Body of pancreas (tissue), 4 donors: ENCODE measurements around the gene PPP6R2.

Experiments
- POLR2A ChIP-seq, 3 donors: fragments of 450-650 bp; IDR thresholded peaks; one replicate each; pipeline ENCODE4 v1.6.1; 2016; ENCODE audit warnings: antibody characterized with exemption in 3 of 3, mild to moderate bottlenecking in 2 of 3
- TF ChIP-seq, protein P1 (sequence below), 7 experiments: fragments of 450-650 bp in 4 of 7; fragments of 200-600 bp in 3 of 7; sonication (generic) in 3 of 7; IDR thresholded peaks; one replicate each; pipeline ENCODE4 v1.5.1; 2016 to 2019; ENCODE audit warnings: antibody characterized with exemption in 7 of 7

DNA sequence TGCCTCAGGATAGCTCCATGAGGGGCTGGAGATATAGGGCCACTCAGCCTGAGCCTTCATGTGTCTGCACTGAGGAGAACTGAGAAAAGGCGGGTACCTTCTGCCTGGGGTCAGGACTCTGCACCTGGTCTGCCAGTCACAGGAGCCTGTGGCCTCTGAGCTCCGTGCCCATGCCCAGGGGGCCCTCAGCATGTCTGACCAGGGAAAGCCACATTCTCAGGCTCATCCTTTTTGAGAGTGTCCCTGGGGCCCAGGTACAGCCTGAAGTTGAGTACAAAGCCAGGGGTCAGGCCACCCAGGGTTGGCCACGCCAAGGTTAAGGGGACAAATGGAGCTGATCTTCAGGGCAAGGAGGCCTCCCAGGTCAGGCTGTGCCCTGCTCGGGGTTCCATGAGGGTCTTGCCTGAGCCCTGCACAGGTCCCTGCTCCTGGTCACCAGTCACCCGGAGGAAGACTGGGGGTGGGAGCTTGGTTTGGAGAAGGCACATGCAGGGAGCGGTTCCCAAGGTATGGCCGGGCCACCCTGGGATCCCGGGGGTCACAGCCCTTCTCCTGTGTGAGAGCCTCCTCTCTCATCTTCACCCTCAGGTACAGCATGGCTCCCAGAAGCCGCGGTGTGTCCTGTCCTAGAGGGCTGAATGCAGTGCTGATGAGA is 22.3 kb upstream of the PPP6R2 start:
- TF ChIP-seq, protein P1, sequence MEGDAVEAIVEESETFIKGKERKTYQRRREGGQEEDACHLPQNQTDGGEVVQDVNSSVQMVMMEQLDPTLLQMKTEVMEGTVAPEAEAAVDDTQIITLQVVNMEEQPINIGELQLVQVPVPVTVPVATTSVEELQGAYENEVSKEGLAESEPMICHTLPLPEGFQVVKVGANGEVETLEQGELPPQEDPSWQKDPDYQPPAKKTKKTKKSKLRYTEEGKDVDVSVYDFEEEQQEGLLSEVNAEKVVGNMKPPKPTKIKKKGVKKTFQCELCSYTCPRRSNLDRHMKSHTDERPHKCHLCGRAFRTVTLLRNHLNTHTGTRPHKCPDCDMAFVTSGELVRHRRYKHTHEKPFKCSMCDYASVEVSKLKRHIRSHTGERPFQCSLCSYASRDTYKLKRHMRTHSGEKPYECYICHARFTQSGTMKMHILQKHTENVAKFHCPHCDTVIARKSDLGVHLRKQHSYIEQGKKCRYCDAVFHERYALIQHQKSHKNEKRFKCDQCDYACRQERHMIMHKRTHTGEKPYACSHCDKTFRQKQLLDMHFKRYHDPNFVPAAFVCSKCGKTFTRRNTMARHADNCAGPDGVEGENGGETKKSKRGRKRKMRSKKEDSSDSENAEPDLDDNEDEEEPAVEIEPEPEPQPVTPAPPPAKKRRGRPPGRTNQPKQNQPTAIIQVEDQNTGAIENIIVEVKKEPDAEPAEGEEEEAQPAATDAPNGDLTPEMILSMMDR (IDR thresholded peaks at IDR 0.05): no peak
- no peak for TF ChIP-seq POLR2A (IDR thresholded peaks at IDR 0.05)
